ENCODE data around the gene PRAC2. TPM values are rescaled to one million over a fixed set of nuclear protein-coding genes. Genes with fewer than 3 reads are reported as not detected.

PRAC2 gene
- total RNA-seq, 5 donors from 2014 or later (not counting 1 experiment from before 2014, with no cell fraction given): not detected

- no peaks in the 10 kb centered on the region for H3K9me3 ChIP-seq
- H3K27ac Mint-ChIP-seq: no peak overlapping the region
- no peak overlapping the region for H3K27ac ChIP-seq (ENCODE audit: low read length)
- ChIA-PET CTCF (no interaction called here), POLR2A (no interaction called here)
- no peaks in the 10 kb centered on the region for H3K36me3 ChIP-seq (ENCODE audit: control insufficient read depth in 2 of 2, extremely low read depth in 1 of 2, insufficient read depth in 1 of 2, low read length in 1 of 2)
- H3K4me1 ChIP-seq (ENCODE audit: control insufficient read depth in 1 of 2, extremely low read depth in 1 of 2, insufficient read depth in 2 of 2, low read length in 2 of 2): no peaks in the 10 kb centered on the region
- ATAC-seq (replicated peaks in 1 of 4) (no peak), DNase-seq (no peak)
- no peaks in the 10 kb centered on the region for H3K4me1 Mint-ChIP-seq
- no CpG with 5 or more reads among the region's 5 CpGs for WGBS (ENCODE audit: insufficient coverage)
- peaks cover 0 to 7% (median 2%) of the 10 kb centered on the region in 3 donors for H3K9me3 Mint-ChIP-seq
- no peaks in the 10 kb centered on the region for H3K36me3 Mint-ChIP-seq
- no peak overlapping the region for H3K4me3 ChIP-seq (ENCODE audit: control insufficient read depth in 1 of 2, extremely low read depth in 1 of 2, low read length in 1 of 2)
- peaks cover 22 to 24% of the 10 kb centered on the region in 2 donors for H3K27me3 Mint-ChIP-seq
- no peak overlapping the region for H3K4me3 Mint-ChIP-seq
- peaks cover 3 to 4% of the 10 kb centered on the region in 2 experiments for H3K27me3 ChIP-seq (replicated peaks in 1 of 2; ENCODE audit: control insufficient read depth in 2 of 2, extremely low read depth in 1 of 2, insufficient read depth in 2 of 2, low read length in 1 of 2)
Observed at GRCh38 chr17:48690655-48691054, 32.3 kb upstream of the PRAC2 start.

DNA sequence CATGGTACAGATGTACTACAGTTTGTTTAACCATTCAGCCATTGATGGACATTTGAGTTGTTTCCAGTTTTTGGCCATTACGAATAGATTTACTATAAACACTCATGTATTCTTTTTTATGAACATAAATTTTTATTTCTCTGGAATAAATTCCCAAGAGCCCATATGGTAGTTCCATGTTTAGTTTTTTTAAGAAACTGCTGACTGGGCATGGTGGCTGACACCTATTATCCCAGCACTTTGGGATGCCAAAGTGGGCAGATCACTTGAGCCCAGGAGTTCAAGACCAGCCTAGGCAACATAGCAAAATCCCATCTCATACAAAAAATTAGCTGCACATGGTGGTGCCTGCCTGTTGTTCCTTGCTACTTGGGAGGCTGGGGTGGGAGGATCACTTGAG is 30.9 kb upstream of the PRAC2 start:
- ChIA-PET CTCF (interaction anchor here in 1 of 2 donors (0.7 kb wide), 1 partner anchor 32 kb away, joined by 3 read pairs; no protein-coding TSS in a partner anchor), POLR2A (no interaction called here)
- no CpG with 5 or more reads among the region's 1 CpG for WGBS (ENCODE audit: insufficient coverage)
- Histone ChIP-seq H3K9me3 (no peaks in the 10 kb centered on the region), H3K36me3 (ENCODE audit: control insufficient read depth in 2 of 2, extremely low read depth in 1 of 2, insufficient read depth in 1 of 2, low read length in 1 of 2) (no peaks in the 10 kb centered on the region), H3K4me1 (ENCODE audit: control insufficient read depth in 1 of 2, extremely low read depth in 1 of 2, insufficient read depth in 2 of 2, low read length in 2 of 2) (no peaks in the 10 kb centered on the region), H3K27me3 (replicated peaks in 1 of 2; ENCODE audit: control insufficient read depth in 2 of 2, extremely low read depth in 1 of 2, insufficient read depth in 2 of 2, low read length in 1 of 2) (peaks cover 8 to 13% of the 10 kb centered on the region in 2 experiments), H3K27ac (ENCODE audit: low read length) (no peak overlapping the region), H3K4me3 (ENCODE audit: control insufficient read depth in 1 of 2, extremely low read depth in 1 of 2, low read length in 1 of 2) (no peak overlapping the region)
- Mint-ChIP-seq H3K4me3 (no peak overlapping the region), H3K4me1 (no peaks in the 10 kb centered on the region), H3K9me3 (peaks cover 0 to 7% (median 2%) of the 10 kb centered on the region in 3 donors), H3K27me3 (peaks cover 28 to 35% of the 10 kb centered on the region in 2 donors), H3K27ac (no peak overlapping the region), H3K36me3 (no peaks in the 10 kb centered on the region)
- ATAC-seq (replicated peaks in 1 of 4) (no peak), DNase-seq (no peak)

DNA sequence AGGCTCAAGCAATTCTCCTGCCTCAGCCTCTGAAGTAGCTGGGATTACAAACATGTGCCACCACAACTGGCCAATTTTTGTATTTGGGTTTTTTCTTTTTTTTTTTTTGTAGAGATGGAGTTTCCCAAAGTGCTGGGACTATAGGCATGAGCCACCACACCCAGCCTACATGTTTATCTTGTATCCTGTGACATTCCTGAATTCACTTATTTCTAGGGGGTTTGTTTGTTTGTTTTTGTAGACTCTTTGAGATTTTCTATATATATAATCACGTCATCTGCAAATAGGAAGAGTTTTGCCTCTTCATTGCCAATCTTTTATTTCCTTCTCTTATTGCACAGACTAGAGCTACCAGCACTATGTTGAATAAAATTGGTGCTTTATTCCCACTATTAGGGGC is 29.8 kb upstream of the PRAC2 start:
- Histone ChIP-seq H3K4me1 (ENCODE audit: control insufficient read depth in 1 of 2, extremely low read depth in 1 of 2, insufficient read depth in 2 of 2, low read length in 2 of 2) (no peaks in the 10 kb centered on the region), H3K4me3 (ENCODE audit: control insufficient read depth in 1 of 2, extremely low read depth in 1 of 2, low read length in 1 of 2) (no peak overlapping the region), H3K36me3 (ENCODE audit: control insufficient read depth in 2 of 2, extremely low read depth in 1 of 2, insufficient read depth in 1 of 2, low read length in 1 of 2) (no peaks in the 10 kb centered on the region), H3K9me3 (no peaks in the 10 kb centered on the region), H3K27me3 (replicated peaks in 1 of 2; ENCODE audit: control insufficient read depth in 2 of 2, extremely low read depth in 1 of 2, insufficient read depth in 2 of 2, low read length in 1 of 2) (peaks cover 8 to 18% of the 10 kb centered on the region in 2 experiments), H3K27ac (ENCODE audit: low read length) (no peak overlapping the region)
- WGBS (ENCODE audit: insufficient coverage): no CpG with 5 or more reads among the region's 1 CpG
- Mint-ChIP-seq H3K27ac (no peak overlapping the region), H3K4me1 (no peaks in the 10 kb centered on the region), H3K4me3 (no peak overlapping the region), H3K36me3 (no peaks in the 10 kb centered on the region), H3K27me3 (peaks cover 33 to 40% of the 10 kb centered on the region in 2 donors), H3K9me3 (peaks cover 0 to 7% (median 2%) of the 10 kb centered on the region in 3 donors)
- DNase-seq (no peak), ATAC-seq (replicated peaks in 1 of 4) (no peak)
- CTCF ChIA-PET: interaction anchor here in 1 of 2 donors (0.6 to 0.7 kb wide), 2 partner anchors 17 to 170 kb away, joined by 3 to 4 read pairs; no protein-coding TSS in a partner anchor
- POLR2A ChIA-PET: interaction anchor here in 1 of 2 donors (0.7 kb wide), 1 partner anchor 158 kb away, joined by 3 read pairs; no protein-coding TSS in a partner anchor

DNA sequence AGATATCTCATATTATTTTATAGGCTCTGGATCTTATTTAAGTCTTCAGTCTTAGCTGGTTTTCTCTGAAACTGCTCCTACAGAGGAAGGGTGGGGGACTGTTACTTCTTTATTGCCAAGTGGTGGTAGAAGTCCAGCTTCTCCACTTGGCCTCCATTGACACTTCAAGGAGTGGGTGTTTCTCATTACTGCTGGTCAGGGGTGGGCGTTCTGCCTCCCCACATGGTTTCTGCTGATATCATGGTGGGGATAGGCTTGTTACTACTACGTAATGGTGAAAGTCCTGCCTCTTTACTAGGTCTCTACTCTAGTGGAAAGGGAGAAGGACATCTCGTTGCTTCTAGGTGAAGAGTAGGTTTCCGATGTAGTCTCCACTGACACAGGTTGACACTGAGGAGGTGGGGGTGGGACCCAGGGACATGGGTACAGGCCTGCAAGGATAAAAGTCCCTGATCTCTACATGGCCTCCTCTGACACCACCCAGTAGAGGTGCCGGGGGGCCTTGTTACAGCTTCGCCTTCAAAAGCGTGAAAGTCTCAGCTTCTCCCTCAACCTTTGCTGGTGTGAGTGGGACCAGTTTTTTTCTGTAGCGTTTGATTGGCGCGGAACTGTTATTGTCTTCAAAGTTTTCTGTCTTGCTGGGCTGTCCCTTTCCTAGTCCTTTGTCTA is 21.0 kb upstream of the PRAC2 start:
- DNase-seq (no peak), ATAC-seq (replicated peaks in 1 of 4) (no peak)
- H3K9me3 Mint-ChIP-seq: no peaks in the 10 kb centered on the region
- H3K4me1 Mint-ChIP-seq: no peaks in the 10 kb centered on the region
- Histone ChIP-seq H3K9me3 (no peaks in the 10 kb centered on the region), H3K4me3 (ENCODE audit: control insufficient read depth in 1 of 2, extremely low read depth in 1 of 2, low read length in 1 of 2) (no peak overlapping the region), H3K36me3 (ENCODE audit: control insufficient read depth in 2 of 2, extremely low read depth in 1 of 2, insufficient read depth in 1 of 2, low read length in 1 of 2) (no peaks in the 10 kb centered on the region), H3K27ac (ENCODE audit: low read length) (no peak overlapping the region), H3K4me1 (ENCODE audit: control insufficient read depth in 1 of 2, extremely low read depth in 1 of 2, insufficient read depth in 2 of 2, low read length in 2 of 2) (no peaks in the 10 kb centered on the region), H3K27me3 (replicated peaks in 1 of 2; ENCODE audit: control insufficient read depth in 2 of 2, extremely low read depth in 1 of 2, insufficient read depth in 2 of 2, low read length in 1 of 2) (peaks cover 17 to 51% of the 10 kb centered on the region in 2 experiments)
- no peaks in the 10 kb centered on the region for H3K36me3 Mint-ChIP-seq
- ChIA-PET POLR2A (no interaction called here), CTCF (no interaction called here)
- no peak overlapping the region for H3K4me3 Mint-ChIP-seq
- WGBS (ENCODE audit: insufficient coverage): 100% methylated on average over 3 of the region's 10 CpGs
- H3K27me3 Mint-ChIP-seq: peaks cover 61 to 69% of the 10 kb centered on the region in 2 donors
- no peak overlapping the region for H3K27ac Mint-ChIP-seq

DNA sequence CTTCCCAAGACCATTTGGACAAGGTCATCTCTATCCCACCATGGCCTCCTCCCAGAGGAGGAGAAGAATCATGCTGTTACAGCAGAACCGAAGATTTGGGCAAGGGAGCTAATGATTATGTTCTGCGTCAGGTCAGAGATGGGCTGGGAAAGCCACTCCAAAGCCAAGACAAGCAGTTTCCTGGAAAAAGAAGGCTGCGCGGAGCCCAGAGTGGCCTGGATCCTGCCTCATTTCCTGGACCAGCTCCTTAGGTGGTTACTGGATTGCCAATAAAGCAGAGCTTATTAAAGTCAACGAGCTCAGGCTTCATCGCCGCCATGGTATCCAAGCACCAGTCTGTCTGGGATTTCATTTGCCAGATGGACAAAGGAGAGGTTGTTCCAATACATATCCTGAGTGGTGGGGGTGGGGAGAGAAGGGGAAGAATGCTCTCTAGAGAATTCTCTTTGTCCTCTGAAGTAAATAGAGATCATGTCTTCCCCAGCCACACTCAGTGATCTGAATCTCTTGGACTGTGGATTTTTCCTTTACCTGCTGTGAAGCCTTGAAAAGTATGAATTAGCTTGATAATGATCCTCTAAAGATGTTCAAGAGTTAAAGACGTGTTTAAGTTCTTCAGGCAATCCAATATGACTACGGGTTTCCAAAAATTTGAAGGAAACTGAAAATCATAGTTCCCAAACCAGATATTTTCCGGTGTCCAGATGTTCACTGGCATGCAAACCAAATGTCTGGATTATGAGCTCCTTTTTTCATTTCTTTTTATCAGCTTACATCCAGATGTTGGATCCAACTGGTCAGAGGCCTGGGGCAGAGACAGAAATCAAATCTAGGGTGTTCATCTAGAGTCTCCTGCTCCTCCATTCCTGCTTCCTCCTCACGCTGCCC is 18.4 kb upstream of the PRAC2 start:
- H3K9me3 Mint-ChIP-seq: no peaks in the 10 kb centered on the region
- ATAC-seq (replicated peaks in 1 of 4) (no peak), DNase-seq (no peak)
- no peak overlapping the region for H3K27ac Mint-ChIP-seq
- POLR2A ChIA-PET: no interaction called here
- no peaks in the 10 kb centered on the region for H3K36me3 Mint-ChIP-seq
- no peaks in the 10 kb centered on the region for H3K4me1 Mint-ChIP-seq
- Histone ChIP-seq H3K27me3 (replicated peaks in 1 of 2; ENCODE audit: control insufficient read depth in 2 of 2, extremely low read depth in 1 of 2, insufficient read depth in 2 of 2, low read length in 1 of 2) (peaks cover 26 to 44% of the 10 kb centered on the region in 2 experiments), H3K4me3 (ENCODE audit: control insufficient read depth in 1 of 2, extremely low read depth in 1 of 2, low read length in 1 of 2) (no peak overlapping the region), H3K27ac (ENCODE audit: low read length) (no peak overlapping the region), H3K4me1 (ENCODE audit: control insufficient read depth in 1 of 2, extremely low read depth in 1 of 2, insufficient read depth in 2 of 2, low read length in 2 of 2) (no peaks in the 10 kb centered on the region), H3K36me3 (ENCODE audit: control insufficient read depth in 2 of 2, extremely low read depth in 1 of 2, insufficient read depth in 1 of 2, low read length in 1 of 2) (no peaks in the 10 kb centered on the region), H3K9me3 (no peaks in the 10 kb centered on the region)
- 72% methylated on average over 11 of the region's 11 CpGs for WGBS (ENCODE audit: insufficient coverage)
- CTCF ChIA-PET: no interaction called here
- H3K4me3 Mint-ChIP-seq: no peak overlapping the region
- peaks cover 67 to 76% of the 10 kb centered on the region in 2 donors for H3K27me3 Mint-ChIP-seq

DNA sequence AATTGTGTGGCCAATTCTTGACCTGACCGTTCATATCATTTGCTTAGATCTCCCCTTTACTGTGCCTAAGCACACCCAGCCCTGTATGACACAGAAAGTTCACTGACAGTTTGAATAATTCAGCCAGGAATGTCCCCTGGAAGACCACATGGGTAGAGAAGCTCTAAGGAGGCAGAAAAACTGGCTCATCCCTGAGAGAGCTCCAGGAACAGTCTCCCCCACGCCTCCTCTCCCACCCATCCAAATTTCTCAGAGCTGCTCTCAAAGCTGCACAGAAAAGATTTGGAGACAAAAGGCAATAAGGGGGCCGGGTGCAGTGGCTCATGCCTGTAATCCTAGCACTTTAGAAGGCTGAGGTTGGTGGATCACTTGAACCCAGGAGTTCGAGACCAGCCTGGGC is 11.9 kb upstream of the PRAC2 start:
- Histone ChIP-seq H3K4me3 (ENCODE audit: control insufficient read depth in 1 of 2, extremely low read depth in 1 of 2, low read length in 1 of 2) (no peak overlapping the region), H3K36me3 (ENCODE audit: control insufficient read depth in 2 of 2, extremely low read depth in 1 of 2, insufficient read depth in 1 of 2, low read length in 1 of 2) (no peaks in the 10 kb centered on the region), H3K9me3 (no peaks in the 10 kb centered on the region), H3K27me3 (replicated peaks in 1 of 2; ENCODE audit: control insufficient read depth in 2 of 2, extremely low read depth in 1 of 2, insufficient read depth in 2 of 2, low read length in 1 of 2) (peaks cover 16 to 57% of the 10 kb centered on the region in 2 experiments), H3K27ac (ENCODE audit: low read length) (no peak overlapping the region), H3K4me1 (ENCODE audit: control insufficient read depth in 1 of 2, extremely low read depth in 1 of 2, insufficient read depth in 2 of 2, low read length in 2 of 2) (no peaks in the 10 kb centered on the region)
- Mint-ChIP-seq H3K4me1 (peaks cover 0 to 3% (median 0%) of the 10 kb centered on the region in 3 donors), H3K4me3 (no peak overlapping the region), H3K9me3 (no peaks in the 10 kb centered on the region), H3K36me3 (no peaks in the 10 kb centered on the region), H3K27me3 (peaks cover 63 to 81% of the 10 kb centered on the region in 2 donors), H3K27ac (no peak overlapping the region)
- ChIA-PET POLR2A (no interaction called here), CTCF (interaction anchor here in 1 of 2 donors (0.6 kb wide), 1 partner anchor 15 kb away, joined by 5 read pairs; no protein-coding TSS in a partner anchor)
- ATAC-seq (replicated peaks in 1 of 4): no peak
- WGBS (ENCODE audit: insufficient coverage): 60% methylated on average over 2 of the region's 4 CpGs
- DNase-seq: no peak

Data from T-cell (primary cell).